G401 (cell line): ENCODE measurements around the gene TP53TG3. TPM values are rescaled to one million over a fixed set of nuclear protein-coding genes. Genes with fewer than 3 reads are reported as not detected.
"Not testable (repeated sequence)": the region's sequence is repeated elsewhere in the genome, so short reads cannot be mapped to it uniquely, and the experiment has no call there.

Experiments used
- DNase-seq: peaks from one replicate; pipeline ENCODE4 v3.0.0-alpha.2; 2015; ENCODE audit warnings: low spot score
- in situ Hi-C: cut with HindIII; loops from 2 replicates; pipeline ENCODE4 v1.10.0; 2016; ENCODE audit warnings: low sequenced_read_pairs, mixed read lengths
- total RNA-seq: library from RNA; depleted of rRNA; stranded (reverse); fragments of >200 nt; shearing (Covaris generic); gene quantifications from 2 replicates; pipeline ENCODE4 v1.2.3, GENCODE V29; 2014; rRNA removed

TP53TG3 gene, protein sequence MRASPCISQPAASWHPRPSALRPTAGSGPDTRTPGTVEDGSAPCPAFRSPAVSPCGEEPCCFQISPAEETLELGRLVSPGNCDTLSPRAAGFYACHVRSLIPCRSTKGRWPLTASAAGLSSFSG
- 2.1 TPM in 1 of 2 replicates, not detected in the other for total RNA-seq

DNA sequence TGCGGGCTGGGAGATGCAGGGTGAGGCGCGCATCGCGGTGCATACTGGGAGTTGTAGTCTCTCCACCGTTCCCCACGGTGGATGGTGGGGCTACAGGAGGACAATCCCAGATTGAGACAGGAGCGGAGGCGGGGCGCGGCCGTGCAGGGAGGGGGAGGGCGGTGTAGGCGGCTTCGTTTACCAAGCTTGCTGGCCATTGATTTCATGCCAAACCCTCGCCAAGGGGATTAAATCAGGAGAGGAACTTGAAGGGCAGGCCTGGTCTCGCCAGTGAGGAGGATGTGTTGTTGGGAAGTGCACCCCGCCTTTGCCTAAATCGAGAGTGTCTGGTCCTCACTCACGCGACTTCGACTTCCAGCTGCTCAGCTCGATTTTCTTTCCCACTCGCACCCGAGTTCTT, at the start of gene TP53TG3:
TP53TG3 (minus strand) TSS at position 101 of the 400 bp plus-strand sequence; CDS start at position 33, 68 bp downstream.
- in situ Hi-C loops, DNase-seq: not testable (repeated sequence)

DNA sequence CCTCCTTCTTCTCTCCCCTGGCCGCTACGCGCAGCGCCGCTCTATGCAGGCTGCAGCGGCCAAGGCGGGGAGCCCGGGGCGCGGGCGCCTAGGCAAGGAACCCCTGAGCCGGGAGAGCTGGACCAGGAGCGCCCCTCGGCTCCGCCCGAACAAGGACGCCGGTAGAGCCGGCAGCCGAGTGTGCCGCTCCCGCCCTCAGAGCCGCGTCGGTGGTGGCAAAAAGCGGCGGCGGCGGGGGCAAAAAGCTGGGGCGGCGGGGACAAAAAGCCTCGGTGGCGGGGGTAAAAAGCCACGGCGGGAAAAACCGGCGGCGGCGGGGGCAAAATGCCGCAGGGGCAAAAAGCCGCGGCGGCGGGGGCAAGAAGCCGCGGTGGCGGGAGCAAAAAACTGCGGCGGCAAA, 25.1 kb downstream of the TP53TG3 start:
- DNase-seq, in situ Hi-C loops: not testable (repeated sequence)

DNA sequence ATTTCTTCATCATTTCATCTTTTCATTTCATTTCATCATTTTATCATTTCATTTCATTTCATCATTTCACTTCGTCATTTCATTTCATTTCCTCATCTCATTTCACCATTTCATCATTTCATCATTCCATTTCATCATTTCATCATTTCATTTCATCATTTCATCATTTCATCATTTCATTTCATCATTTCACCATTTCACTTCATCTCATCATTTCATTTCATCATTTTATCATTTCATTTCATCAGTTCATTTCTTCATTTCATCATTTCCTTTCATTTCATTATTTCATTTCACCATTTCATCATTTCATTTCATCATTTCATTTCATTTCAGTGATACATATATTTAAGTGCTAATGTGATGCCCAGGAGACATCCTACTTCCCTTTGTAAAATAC, 28.4 kb downstream of the TP53TG3 start:
- in situ Hi-C loops = not testable (repeated sequence)

DNA sequence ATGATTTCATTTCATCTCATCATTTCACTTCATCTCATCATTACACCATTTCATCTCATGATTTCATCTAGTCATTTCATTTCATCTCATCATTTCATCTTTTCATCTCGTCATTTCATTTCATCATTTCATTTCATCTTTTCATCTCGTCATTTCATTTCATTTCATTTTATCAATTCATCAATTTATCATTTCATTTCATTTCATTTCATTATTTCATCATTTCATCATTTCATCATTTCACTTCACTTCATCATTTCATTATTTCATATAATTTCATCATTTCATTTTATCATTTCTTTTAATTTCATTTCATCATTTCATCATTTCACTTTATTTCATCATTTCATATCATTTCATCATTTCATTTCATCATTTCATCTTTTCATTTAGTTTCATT, 29.2 kb downstream of the TP53TG3 start:
- in situ Hi-C loops, DNase-seq: not testable (repeated sequence)

More for the DNA sequence above, 28.4 kb downstream of the TP53TG3 start:
- DNase-seq = not testable (repeated sequence)

DNA sequence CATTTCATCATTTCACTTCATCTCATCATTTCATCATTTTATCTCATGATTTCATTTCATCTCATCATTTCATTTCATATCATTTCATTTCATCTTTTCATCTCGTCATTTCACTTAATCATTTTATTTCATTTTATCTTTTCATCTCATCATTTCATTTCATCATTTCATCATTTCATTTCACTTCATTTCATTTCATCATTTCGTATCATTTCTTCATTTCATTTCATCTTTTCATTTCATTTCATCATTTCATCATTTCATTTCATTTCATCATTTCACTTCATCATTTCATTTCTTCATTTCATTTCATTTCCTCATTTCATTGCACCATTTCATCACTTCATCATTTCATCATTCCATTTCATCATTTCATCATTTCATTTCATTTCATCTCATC, 29.8 kb downstream of the TP53TG3 start:
- DNase-seq, in situ Hi-C loops: not testable (repeated sequence)

DNA sequence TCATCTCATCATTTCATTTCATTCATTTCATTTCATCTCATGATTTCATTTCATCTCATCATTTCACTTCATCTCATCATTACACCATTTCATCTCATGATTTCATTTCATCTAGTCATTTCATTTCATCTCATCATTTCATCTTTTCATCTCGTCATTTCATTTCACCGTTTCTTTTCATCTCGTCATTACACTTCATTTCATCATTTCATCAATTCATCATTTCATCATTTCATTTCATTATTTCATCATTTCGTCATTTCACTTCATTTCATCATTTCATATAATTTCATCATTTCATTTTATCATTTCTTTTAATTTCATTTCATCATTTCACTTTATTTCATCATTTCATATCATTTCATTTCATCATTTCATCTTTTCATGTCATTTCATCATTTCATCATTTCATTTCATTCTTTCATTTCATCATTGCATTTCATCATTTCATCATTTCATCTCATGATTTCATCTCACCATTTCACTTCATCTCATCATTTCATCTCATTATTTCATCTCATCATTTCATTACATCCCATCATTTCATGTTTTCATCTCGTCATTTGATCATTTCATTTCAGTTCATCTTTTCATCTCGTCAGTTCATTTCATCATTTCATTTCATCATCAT, 30.6 kb downstream of the TP53TG3 start:
- in situ Hi-C loops, DNase-seq: not testable (repeated sequence)

DNA sequence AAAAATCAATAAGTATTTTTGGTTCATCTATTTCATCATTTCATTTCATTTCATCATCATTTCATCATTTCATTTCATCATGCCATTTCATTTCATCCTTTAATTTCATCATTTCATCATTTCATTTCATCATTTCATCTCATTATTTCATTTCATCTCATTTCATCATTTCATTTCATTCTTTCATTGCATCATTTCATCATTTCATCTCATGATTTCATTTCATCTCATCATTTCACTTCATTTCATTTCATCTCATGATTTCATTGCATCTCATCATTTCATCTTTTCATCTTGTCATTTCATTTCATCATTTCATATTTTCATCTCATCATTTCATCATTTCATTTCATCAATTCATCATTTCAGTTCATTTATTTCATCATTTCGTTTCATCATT, 31.2 kb downstream of the TP53TG3 start:
- DNase-seq, in situ Hi-C loops: not testable (repeated sequence)

DNA sequence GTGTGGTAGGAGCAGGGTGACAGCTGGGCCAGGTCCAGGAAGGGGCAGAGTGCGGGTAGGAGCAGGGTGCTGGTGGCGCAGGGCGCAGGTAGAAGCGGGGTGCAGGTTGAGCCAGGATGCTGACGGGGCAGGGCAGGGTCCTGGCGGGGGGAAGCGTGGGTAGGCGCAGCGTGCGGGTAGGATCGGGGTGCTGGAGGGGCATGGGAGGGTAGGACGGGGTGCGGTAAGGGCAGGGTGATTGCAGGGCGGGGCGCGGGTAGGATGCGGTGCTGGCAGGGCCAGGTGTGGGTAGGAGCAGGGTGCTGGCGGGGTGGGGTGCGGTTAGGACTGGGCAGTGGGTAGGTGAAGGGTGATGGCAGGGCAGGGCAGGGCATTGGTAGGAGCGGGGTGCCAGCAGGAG, 38.4 kb downstream of the TP53TG3 start:
- DNase-seq, in situ Hi-C loops: not testable (repeated sequence)

DNA sequence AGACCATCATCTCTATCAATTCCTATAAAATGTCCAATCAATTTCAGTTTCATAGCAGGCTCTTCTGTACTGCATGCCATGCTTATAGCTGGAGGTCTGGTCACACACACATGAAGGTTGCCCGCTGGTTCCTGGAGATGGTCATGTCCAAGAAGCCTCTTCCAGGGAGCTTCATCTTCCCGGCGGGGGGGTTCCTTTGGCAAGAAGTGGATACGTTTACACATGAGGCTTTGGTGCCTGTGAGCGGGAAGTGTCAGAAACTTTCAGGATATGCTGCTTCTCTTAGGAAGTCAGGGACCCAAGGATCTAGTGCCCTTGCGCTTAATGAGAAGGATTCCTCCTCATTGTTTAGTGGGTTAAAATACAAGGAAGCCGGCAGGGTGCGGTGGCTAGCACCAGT, 43.9 kb downstream of the TP53TG3 start:
- in situ Hi-C loops, DNase-seq: not testable (repeated sequence)
